Stimulated activated CD4-positive, alpha-beta T cell treated with anti-CD3 and anti-CD28 coated beads, Interleukin-2, amount 100 ng/mL, for 24 hours (primary cell): ENCODE data around the gene ENPP6.

Experiments used
- DNase-seq, 2 donors: peaks; one replicate each; pipeline ENCODE4 v3.0.0-alpha.2; 2020

The ENPP6 gene

GRCh38 chr4:184188443-184189400, 29.0 kb downstream of the ENPP6 start:
- no peak for DNase-seq

GRCh38 chr4:184177271-184177670, 40.4 kb downstream of the ENPP6 start:
- DNase-seq = no peak

GRCh38 chr4:184174571-184175488, 42.8 kb downstream of the ENPP6 start:
- no peak for DNase-seq

GRCh38 chr4:184171011-184171410, 46.7 kb downstream of the ENPP6 start:
- no peak for DNase-seq

- DNase-seq = no peak
Observed at GRCh38 chr4:184169225-184169867, 48.3 kb downstream of the ENPP6 start.

GRCh38 chr4:184168406-184169019, 49.2 kb downstream of the ENPP6 start:
- peak; percentile 67 to 75 for DNase-seq

- no peak for DNase-seq
Observed at GRCh38 chr4:184167576-184167975, 50.1 kb downstream of the ENPP6 start.

- DNase-seq = no peak
Observed at GRCh38 chr4:184166736-184167135, 50.9 kb downstream of the ENPP6 start.

GRCh38 chr4:184165291-184165690, 52.4 kb downstream of the ENPP6 start:
- DNase-seq = no peak

- DNase-seq = peak in 1 of 2 donors; percentile 25
Observed at GRCh38 chr4:184163813-184164212, 53.9 kb downstream of the ENPP6 start.

GRCh38 chr4:184162596-184162995, 55.1 kb downstream of the ENPP6 start:
- DNase-seq = no peak

- no peak for DNase-seq
Observed at GRCh38 chr4:184157322-184157721, 60.4 kb downstream of the ENPP6 start.

GRCh38 chr4:184156163-184156920, 61.3 kb downstream of the ENPP6 start:
- DNase-seq = no peak

GRCh38 chr4:184154199-184154598, 63.5 kb downstream of the ENPP6 start:
- DNase-seq = no peak

- DNase-seq = no peak
Observed at GRCh38 chr4:184153781-184154180, 63.9 kb downstream of the ENPP6 start.

- DNase-seq = no peak
Observed at GRCh38 chr4:184151988-184152485, 65.6 kb downstream of the ENPP6 start.

GRCh38 chr4:184150102-184150839, 67.4 kb downstream of the ENPP6 start:
- DNase-seq = no peak

GRCh38 chr4:184148738-184149637, 68.7 kb downstream of the ENPP6 start:
- DNase-seq = no peak

GRCh38 chr4:184147858-184148737, 69.6 kb downstream of the ENPP6 start:
- DNase-seq = no peak
